Endothelial cell of umbilical vein (primary cell): ENCODE measurements around the gene FIGLA.

Experiments used
- EZH2 ChIP-seq: IDR thresholded peaks from 2 replicates; pipeline ENCODE4 v1.6.1; 2012; ENCODE audit warnings: borderline replicate concordance, low read depth, mild to moderate bottlenecking, moderate library complexity, low read length, inconsistent platforms; ENCODE audit not compliant: severe bottlenecking
- GATA2 ChIP-seq: IDR thresholded peaks from 2 replicates; pipeline ENCODE4 v1.7.0; 2011; ENCODE audit warnings: low read depth, mild to moderate bottlenecking, moderate library complexity, mixed read lengths, low read length; ENCODE audit not compliant: insufficient read length, insufficient read depth
- POLR2AphosphoS5 ChIP-seq: IDR thresholded peaks from 2 replicates; pipeline ENCODE4 v1.6.1; 2012; ENCODE audit warnings: low read depth, mild to moderate bottlenecking, control low read depth, low read length, moderate library complexity; ENCODE audit not compliant: insufficient read depth
- TF ChIP-seq, protein P1 (sequence below), 2 donors: IDR thresholded peaks; 1 replicate in 1 of 2; 2 replicates in 1 of 2; pipeline ENCODE4 v1.5.1; 2011; ENCODE audit warnings: low read length in 2 of 2, mild to moderate bottlenecking in 2 of 2, moderate library complexity in 2 of 2, control low read depth in 1 of 2, inconsistent platforms in 1 of 2, low read depth in 1 of 2; ENCODE audit not compliant: insufficient read depth in 1 of 2; ENCODE audit errors: extremely low read depth in 1 of 2
- TF ChIP-seq, protein P2 (sequence below): IDR thresholded peaks from 2 replicates; pipeline ENCODE4 v1.6.1; 2011; ENCODE audit not compliant: insufficient read depth, insufficient read length

DNA sequence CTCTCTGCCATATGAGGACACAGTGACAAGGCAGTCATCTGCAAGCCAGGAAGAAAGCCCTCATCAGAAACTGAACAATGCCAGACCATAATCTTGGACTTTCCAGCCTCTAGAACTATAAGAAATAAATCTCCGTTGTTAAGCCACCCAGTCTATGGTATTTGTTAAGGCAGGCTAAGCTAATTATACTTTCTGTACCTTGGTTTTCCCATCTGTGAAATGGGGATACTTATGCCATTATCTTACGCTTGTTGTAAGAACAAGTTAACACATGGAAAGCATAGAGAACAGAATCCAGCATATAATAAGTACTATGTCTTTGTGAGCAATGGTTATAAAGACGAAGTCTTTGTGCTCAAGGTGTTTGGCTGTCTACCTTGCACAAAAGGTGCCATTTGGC lies 14.2 kb downstream of the FIGLA start:
- TF ChIP-seq, protein P1, sequence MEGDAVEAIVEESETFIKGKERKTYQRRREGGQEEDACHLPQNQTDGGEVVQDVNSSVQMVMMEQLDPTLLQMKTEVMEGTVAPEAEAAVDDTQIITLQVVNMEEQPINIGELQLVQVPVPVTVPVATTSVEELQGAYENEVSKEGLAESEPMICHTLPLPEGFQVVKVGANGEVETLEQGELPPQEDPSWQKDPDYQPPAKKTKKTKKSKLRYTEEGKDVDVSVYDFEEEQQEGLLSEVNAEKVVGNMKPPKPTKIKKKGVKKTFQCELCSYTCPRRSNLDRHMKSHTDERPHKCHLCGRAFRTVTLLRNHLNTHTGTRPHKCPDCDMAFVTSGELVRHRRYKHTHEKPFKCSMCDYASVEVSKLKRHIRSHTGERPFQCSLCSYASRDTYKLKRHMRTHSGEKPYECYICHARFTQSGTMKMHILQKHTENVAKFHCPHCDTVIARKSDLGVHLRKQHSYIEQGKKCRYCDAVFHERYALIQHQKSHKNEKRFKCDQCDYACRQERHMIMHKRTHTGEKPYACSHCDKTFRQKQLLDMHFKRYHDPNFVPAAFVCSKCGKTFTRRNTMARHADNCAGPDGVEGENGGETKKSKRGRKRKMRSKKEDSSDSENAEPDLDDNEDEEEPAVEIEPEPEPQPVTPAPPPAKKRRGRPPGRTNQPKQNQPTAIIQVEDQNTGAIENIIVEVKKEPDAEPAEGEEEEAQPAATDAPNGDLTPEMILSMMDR (IDR thresholded peaks at IDR 0.05; ENCODE audit: extremely low read depth in 1 of 2, insufficient read depth in 1 of 2, low read depth in 1 of 2, low read length in 2 of 2) = no peak
- no peak for TF ChIP-seq EZH2
- TF ChIP-seq GATA2 = no peak
- TF ChIP-seq, protein P2, sequence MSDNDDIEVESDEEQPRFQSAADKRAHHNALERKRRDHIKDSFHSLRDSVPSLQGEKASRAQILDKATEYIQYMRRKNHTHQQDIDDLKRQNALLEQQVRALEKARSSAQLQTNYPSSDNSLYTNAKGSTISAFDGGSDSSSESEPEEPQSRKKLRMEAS = no peak
- TF ChIP-seq POLR2AphosphoS5 = no peak
